DMS153 (cell line): ENCODE data around the gene ADH4.

ENCODE experiments used
- DNase-seq: peaks from one replicate; lab custom pipeline; 2025; lab: John Stamatoyannopoulos, UW

ADH4 gene

DNA sequence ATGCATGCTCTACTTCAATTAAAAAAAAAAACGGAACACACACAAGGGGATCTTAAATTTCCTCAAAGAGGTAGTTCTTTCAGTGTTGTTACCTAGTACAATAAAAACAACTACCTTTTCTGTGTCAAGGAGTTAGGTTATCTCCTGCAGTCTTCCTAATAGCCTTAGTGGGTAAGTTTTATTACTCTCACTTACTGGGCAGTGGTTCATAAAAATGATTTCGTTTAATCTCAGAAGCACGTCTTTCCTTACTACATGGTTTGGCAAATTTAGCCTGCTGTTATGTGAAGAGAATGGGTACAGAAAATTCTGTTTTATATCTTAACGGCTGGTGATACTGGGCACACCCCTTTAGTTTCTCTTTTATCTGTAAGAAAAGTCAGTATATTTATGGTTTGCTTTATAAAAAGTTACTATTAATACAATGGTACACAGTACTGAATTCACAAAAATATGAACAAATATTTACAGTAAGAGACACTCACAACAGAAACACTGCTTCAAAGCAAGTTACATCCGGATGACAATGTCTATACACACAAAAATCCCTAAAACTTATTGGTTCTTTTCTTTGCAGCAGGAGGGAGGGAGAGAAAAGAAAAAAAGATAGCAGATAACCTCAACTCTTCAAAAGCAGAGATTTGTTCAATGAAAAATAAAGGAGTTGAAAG lies 64.3 kb downstream of the ADH4 start:
- DNase-seq: no peak

DNA sequence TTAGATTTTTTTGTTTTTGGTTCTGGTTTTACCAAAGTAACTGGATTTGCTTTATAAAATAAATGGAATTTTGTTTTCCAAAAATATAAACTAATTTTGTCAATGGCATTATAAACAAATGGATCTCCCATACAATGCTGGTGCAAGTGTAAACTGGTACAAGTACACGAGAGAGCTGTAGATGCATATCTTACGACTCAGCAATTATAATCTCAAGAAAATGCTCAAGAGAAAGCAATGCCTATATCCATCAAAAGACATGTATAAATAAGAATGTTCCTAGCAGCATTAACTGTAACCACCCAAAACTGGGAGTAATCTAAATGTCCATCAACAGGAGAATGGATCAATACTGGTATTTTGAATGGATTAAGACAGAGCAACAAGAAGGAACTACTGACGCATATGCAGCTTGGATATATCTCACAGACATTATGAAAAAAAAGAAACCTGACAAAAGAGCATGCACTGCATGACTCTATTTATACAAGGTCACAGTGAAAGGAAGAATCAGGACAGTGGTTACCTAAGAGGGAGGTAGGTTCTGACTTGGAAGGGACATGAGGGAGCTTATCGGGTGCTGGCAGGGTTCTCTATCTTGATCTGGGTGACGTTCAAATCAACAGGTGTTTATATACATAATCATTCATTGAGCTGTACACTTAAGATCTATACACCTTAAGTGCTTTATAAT lies 65.0 kb downstream of the ADH4 start:
- DNase-seq: no peak

DNA sequence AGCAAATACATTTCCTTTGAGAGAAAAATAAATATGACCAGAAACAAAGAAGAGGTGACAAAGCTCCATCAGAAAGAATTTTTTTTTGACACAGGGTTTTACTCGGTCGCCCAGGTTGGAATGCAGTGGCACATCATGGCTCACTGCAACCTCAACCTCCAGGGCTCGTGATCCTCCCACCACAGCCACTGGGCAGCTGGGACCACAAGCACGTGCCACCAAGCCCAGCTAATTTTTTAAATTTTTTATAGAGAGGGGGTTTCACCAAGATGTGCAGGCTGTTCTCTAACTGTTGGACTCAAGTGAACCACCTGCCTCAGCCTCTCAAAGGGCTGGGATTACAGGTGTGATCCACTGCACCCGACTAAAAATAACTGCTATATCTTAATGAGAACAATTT lies 65.8 kb downstream of the ADH4 start:
- DNase-seq: no peak

DNA sequence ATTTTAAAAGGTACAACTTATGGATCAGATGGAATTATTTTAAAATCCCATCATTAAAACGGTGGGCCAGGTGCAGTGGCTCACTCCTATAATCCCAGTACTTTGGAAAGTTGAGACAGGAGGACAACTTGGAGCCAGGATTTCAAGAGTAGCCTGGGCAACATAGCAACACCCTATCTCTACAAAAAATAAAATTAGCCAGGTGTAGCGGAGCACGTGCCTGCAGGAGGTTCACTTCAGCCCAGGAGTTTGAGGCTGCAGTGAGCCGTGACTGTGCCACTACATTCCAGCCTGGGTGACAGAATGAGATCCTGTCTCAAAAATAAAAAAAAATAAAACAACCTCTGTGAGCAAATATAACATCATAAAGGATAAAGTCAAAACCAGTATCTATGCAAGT lies 66.9 kb downstream of the ADH4 start:
- DNase-seq: no peak

DNA sequence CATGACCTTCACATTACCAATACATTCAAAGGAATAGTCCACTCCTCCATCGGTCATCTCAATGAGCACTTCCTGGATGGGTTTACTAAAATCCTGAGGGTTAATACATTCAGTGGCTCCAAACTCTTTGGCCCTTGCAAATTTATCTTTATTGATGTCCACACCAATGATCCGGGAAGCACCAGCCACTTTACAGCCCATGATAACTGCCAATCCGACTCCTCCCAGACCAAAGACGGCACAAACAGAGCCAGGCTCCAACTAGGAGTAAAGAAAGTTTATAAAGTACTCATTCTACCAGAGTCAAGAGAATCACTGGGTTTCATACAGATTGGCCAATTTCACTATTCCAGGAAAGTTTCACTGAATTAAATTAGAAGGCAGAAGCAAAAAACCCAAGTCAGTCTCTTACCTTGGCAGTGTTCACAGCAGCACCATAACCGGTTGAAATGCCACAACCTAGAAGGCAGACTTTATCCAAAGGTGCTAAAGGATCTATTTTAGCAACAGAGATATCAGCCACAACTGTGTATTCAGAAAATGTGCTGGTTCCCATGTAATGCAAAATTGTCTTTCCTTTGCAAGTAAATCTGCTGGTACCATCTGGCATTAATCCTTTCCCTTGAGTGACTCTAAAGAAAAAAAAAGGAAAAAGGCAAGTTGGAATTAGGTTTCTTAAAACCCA lies 67.7 kb downstream of the ADH4 start:
- no peak for DNase-seq

DNA sequence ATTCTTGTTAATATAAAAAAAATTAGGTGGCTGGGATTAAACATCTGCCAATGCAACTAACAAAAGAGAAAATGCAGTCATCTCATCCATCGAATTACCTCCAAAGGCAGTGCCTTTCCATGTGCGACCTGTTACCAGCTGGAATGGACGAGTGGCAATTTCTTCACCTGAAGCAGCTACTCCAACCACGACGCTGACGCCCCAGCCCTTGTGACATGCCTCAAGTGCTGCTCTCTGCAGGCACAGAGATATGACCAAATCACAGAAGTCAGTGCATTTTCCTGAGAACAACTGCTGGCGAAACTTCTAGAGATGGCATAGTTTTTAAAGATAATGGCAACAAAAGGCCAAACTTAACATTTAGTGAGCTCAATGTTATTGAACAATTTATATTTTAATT lies 69.3 kb downstream of the ADH4 start:
- no peak for DNase-seq
